Stimulated activated CD4-positive, alpha-beta T cell treated with anti-CD3 and anti-CD28 coated beads, Interleukin-2, amount 100 ng/mL, for 4 hours (primary cell): ENCODE measurements around the gene CELA3B.
"Not testable (repeated sequence)": the region's sequence is repeated elsewhere in the genome, so short reads cannot be mapped to it uniquely, and the experiment has no call there.

Source experiments
- DNase-seq: peaks from one replicate; pipeline ENCODE4 v3.0.0-alpha.2; 2020; ENCODE audit warnings: low read depth

Gene CELA3B

GRCh38 chr1:21980515-21981220 lies 3.8 kb downstream of the CELA3B start:
- DNase-seq: not testable (repeated sequence)

- DNase-seq: not testable (repeated sequence)
These were observed 4.4 kb downstream of the CELA3B start for GRCh38 chr1:21981253-21981652.

- not testable (repeated sequence) for DNase-seq
These were observed 5.3 kb downstream of the CELA3B start for GRCh38 chr1:21982122-21982521.

GRCh38 chr1:21983539-21983938 lies 6.7 kb downstream of the CELA3B start:
- DNase-seq: not testable (repeated sequence)

- DNase-seq: not testable (repeated sequence)
These were observed 9.1 kb downstream of the CELA3B start for GRCh38 chr1:21985893-21986292.

- not testable (repeated sequence) for DNase-seq
These were observed 9.6 kb downstream of the CELA3B start for GRCh38 chr1:21986386-21986785.

GRCh38 chr1:21989672-21990393 lies 13.0 kb downstream of the CELA3B start:
- not testable (repeated sequence) for DNase-seq

GRCh38 chr1:21992186-21992585 lies 15.4 kb downstream of the CELA3B start:
- not testable (repeated sequence) for DNase-seq

GRCh38 chr1:21994716-21995115 lies 17.9 kb downstream of the CELA3B start:
- not testable (repeated sequence) for DNase-seq

GRCh38 chr1:21996663-21996970 lies 19.8 kb downstream of the CELA3B start:
- not testable (repeated sequence) for DNase-seq

GRCh38 chr1:21997891-21998623 lies 21.2 kb downstream of the CELA3B start:
- DNase-seq: not testable (repeated sequence)

- not testable (repeated sequence) for DNase-seq
These were observed 21.9 kb downstream of the CELA3B start for GRCh38 chr1:21998624-21999294.

GRCh38 chr1:21999645-22000044 lies 22.8 kb downstream of the CELA3B start:
- not testable (repeated sequence) for DNase-seq

- no peak for DNase-seq
These were observed 24.6 kb downstream of the CELA3B start, which contains the start of gene CELA3A for GRCh38 chr1:22001409-22001808. Gene CELA3A, plus strand, starts transcription at chr1:22001657. Its CDS starts 18 bp downstream, at chr1:22001675.

- DNase-seq: not testable (repeated sequence)
These were observed 25.6 kb downstream of the CELA3B start for GRCh38 chr1:22002461-22002860.

- not testable (repeated sequence) for DNase-seq
These were observed 26.1 kb downstream of the CELA3B start for GRCh38 chr1:22002875-22003274.

GRCh38 chr1:22003959-22004358 lies 27.1 kb downstream of the CELA3B start:
- not testable (repeated sequence) for DNase-seq

GRCh38 chr1:22005261-22006149 lies 28.7 kb downstream of the CELA3B start:
- DNase-seq: not testable (repeated sequence)

- not testable (repeated sequence) for DNase-seq
These were observed 29.9 kb downstream of the CELA3B start for GRCh38 chr1:22006736-22007135.

GRCh38 chr1:22007262-22007661 lies 30.4 kb downstream of the CELA3B start:
- not testable (repeated sequence) for DNase-seq

- DNase-seq: not testable (repeated sequence)
These were observed 32.7 kb downstream of the CELA3B start for GRCh38 chr1:22009566-22009965.
